AG08396 (cell line): ENCODE measurements around the gene APOBEC4.
"Not testable (repeated sequence)": the region's sequence is repeated elsewhere in the genome, so short reads cannot be mapped to it uniquely, and the experiment has no call there.

Experiments used
- DNase-seq: peaks from one replicate; pipeline ENCODE4 v3.0.0; 2012; ENCODE audit warnings: low spot score, mixed read lengths

APOBEC4 gene

GRCh38 chr1:183633676-183634343 is 19.3 kb downstream of the APOBEC4 start:
- peak; percentile 63 for DNase-seq

GRCh38 chr1:183632964-183633363 is 20.2 kb downstream of the APOBEC4 start:
- no peak for DNase-seq

- no peak for DNase-seq
These were observed 21.0 kb downstream of the APOBEC4 start for GRCh38 chr1:183632114-183632513.

GRCh38 chr1:183630748-183631147 is 22.4 kb downstream of the APOBEC4 start:
- DNase-seq, result peak; percentile 37

- no peak for DNase-seq
These were observed 24.6 kb downstream of the APOBEC4 start for GRCh38 chr1:183628537-183628936.

GRCh38 chr1:183626236-183626635 is 26.9 kb downstream of the APOBEC4 start:
- not testable (repeated sequence) for DNase-seq

- DNase-seq, result no peak
These were observed 30.0 kb downstream of the APOBEC4 start for GRCh38 chr1:183622884-183623785.

- no peak for DNase-seq
These were observed 31.1 kb downstream of the APOBEC4 start for GRCh38 chr1:183622013-183622412.

- DNase-seq, result no peak
These were observed 32.8 kb downstream of the APOBEC4 start for GRCh38 chr1:183620311-183620710.

GRCh38 chr1:183619781-183620180 is 33.3 kb downstream of the APOBEC4 start:
- DNase-seq, result no peak

GRCh38 chr1:183618202-183618601 is 34.9 kb downstream of the APOBEC4 start:
- DNase-seq, result not testable (repeated sequence)

GRCh38 chr1:183612975-183613374 is 40.1 kb downstream of the APOBEC4 start:
- not testable (repeated sequence) for DNase-seq

GRCh38 chr1:183612407-183612806 is 40.7 kb downstream of the APOBEC4 start:
- no peak for DNase-seq

GRCh38 chr1:183611021-183611420 is 42.1 kb downstream of the APOBEC4 start:
- DNase-seq, result no peak

- no peak for DNase-seq
These were observed 43.2 kb downstream of the APOBEC4 start for GRCh38 chr1:183609759-183610452.

GRCh38 chr1:183609313-183609712 is 43.8 kb downstream of the APOBEC4 start:
- DNase-seq, result peak; percentile 34

- no peak for DNase-seq
These were observed 45.7 kb downstream of the APOBEC4 start for GRCh38 chr1:183607322-183607980.

- no peak for DNase-seq
These were observed 47.2 kb downstream of the APOBEC4 start for GRCh38 chr1:183605904-183606303.

GRCh38 chr1:183604815-183605214 is 48.3 kb downstream of the APOBEC4 start:
- DNase-seq, result no peak

GRCh38 chr1:183604038-183604808 is 48.9 kb downstream of the APOBEC4 start:
- DNase-seq, result no peak

GRCh38 chr1:183602510-183602909 is 50.6 kb downstream of the APOBEC4 start:
- DNase-seq, result no peak
